ENCODE data around the gene RAB6B.

- TF ChIP-seq, protein P1, sequence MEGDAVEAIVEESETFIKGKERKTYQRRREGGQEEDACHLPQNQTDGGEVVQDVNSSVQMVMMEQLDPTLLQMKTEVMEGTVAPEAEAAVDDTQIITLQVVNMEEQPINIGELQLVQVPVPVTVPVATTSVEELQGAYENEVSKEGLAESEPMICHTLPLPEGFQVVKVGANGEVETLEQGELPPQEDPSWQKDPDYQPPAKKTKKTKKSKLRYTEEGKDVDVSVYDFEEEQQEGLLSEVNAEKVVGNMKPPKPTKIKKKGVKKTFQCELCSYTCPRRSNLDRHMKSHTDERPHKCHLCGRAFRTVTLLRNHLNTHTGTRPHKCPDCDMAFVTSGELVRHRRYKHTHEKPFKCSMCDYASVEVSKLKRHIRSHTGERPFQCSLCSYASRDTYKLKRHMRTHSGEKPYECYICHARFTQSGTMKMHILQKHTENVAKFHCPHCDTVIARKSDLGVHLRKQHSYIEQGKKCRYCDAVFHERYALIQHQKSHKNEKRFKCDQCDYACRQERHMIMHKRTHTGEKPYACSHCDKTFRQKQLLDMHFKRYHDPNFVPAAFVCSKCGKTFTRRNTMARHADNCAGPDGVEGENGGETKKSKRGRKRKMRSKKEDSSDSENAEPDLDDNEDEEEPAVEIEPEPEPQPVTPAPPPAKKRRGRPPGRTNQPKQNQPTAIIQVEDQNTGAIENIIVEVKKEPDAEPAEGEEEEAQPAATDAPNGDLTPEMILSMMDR (IDR thresholded peaks at IDR 0.05; ENCODE audit: poor library complexity, severe bottlenecking) = no peak
- TF ChIP-seq POLR2AphosphoS5 (IDR thresholded peaks at IDR 0.05) (no peak), EZH2 (IDR thresholded peaks at IDR 0.05; ENCODE audit: borderline replicate concordance, insufficient read depth, low read length, poor library complexity, severe bottlenecking) (no peak), MXI1 (conservative IDR thresholded peaks at IDR 0.05; ENCODE audit: poor library complexity, severe bottlenecking) (no peak), TAF1 (IDR thresholded peaks at IDR 0.05; ENCODE audit: low read depth) (no peak), EP300 (conservative IDR thresholded peaks at IDR 0.05; ENCODE audit: poor library complexity, severe bottlenecking) (no peak), SMC3 (conservative IDR thresholded peaks at IDR 0.05; ENCODE audit: poor library complexity) (no peak)
- TF ChIP-seq, protein P2, sequence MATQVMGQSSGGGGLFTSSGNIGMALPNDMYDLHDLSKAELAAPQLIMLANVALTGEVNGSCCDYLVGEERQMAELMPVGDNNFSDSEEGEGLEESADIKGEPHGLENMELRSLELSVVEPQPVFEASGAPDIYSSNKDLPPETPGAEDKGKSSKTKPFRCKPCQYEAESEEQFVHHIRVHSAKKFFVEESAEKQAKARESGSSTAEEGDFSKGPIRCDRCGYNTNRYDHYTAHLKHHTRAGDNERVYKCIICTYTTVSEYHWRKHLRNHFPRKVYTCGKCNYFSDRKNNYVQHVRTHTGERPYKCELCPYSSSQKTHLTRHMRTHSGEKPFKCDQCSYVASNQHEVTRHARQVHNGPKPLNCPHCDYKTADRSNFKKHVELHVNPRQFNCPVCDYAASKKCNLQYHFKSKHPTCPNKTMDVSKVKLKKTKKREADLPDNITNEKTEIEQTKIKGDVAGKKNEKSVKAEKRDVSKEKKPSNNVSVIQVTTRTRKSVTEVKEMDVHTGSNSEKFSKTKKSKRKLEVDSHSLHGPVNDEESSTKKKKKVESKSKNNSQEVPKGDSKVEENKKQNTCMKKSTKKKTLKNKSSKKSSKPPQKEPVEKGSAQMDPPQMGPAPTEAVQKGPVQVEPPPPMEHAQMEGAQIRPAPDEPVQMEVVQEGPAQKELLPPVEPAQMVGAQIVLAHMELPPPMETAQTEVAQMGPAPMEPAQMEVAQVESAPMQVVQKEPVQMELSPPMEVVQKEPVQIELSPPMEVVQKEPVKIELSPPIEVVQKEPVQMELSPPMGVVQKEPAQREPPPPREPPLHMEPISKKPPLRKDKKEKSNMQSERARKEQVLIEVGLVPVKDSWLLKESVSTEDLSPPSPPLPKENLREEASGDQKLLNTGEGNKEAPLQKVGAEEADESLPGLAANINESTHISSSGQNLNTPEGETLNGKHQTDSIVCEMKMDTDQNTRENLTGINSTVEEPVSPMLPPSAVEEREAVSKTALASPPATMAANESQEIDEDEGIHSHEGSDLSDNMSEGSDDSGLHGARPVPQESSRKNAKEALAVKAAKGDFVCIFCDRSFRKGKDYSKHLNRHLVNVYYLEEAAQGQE (IDR thresholded peaks at IDR 0.05; ENCODE audit: borderline replicate concordance) = no peak
Measured at GRCh38 chr3:133940536-133940935, 44.9 kb upstream of the RAB6B start.
